Stimulated activated CD4-positive, alpha-beta T cell treated with anti-CD3 and anti-CD28 coated beads, Interleukin-2, amount 100 ng/mL, for 4 hours (primary cell): ENCODE data around the gene CNTN5.

Experiments used
- DNase-seq: peaks from one replicate; pipeline ENCODE4 v3.0.0-alpha.2; 2020; ENCODE audit warnings: low read depth

The CNTN5 gene

GRCh38 chr11:99391245-99391644, 370.5 kb downstream of the CNTN5 start:
- no peak for DNase-seq

- no peak for DNase-seq
Observed at GRCh38 chr11:99406345-99406744, 385.6 kb downstream of the CNTN5 start.

- DNase-seq: no peak
Observed at GRCh38 chr11:99410636-99411035, 389.9 kb downstream of the CNTN5 start.

GRCh38 chr11:99418927-99419720, 398.4 kb downstream of the CNTN5 start:
- no peak for DNase-seq

- no peak for DNase-seq
Observed at GRCh38 chr11:99419991-99420390, 399.2 kb downstream of the CNTN5 start.

GRCh38 chr11:99422581-99423427, 402.1 kb downstream of the CNTN5 start:
- no peak for DNase-seq

- no peak for DNase-seq
Observed at GRCh38 chr11:99423428-99423983, 402.8 kb downstream of the CNTN5 start.

- DNase-seq: no peak
Observed at GRCh38 chr11:99424313-99425084, 403.8 kb downstream of the CNTN5 start.

GRCh38 chr11:99425596-99425995, 404.8 kb downstream of the CNTN5 start:
- DNase-seq: no peak

GRCh38 chr11:99432677-99433076, 411.9 kb downstream of the CNTN5 start:
- DNase-seq: no peak

- DNase-seq: no peak
Observed at GRCh38 chr11:99443276-99443675, 422.5 kb downstream of the CNTN5 start.

- no peak for DNase-seq
Observed at GRCh38 chr11:99446400-99446799, 425.7 kb downstream of the CNTN5 start.

- DNase-seq: no peak
Observed at GRCh38 chr11:99449345-99449744, 428.6 kb downstream of the CNTN5 start.

GRCh38 chr11:99452075-99452474, 431.3 kb downstream of the CNTN5 start:
- no peak for DNase-seq

- no peak for DNase-seq
Observed at GRCh38 chr11:99461913-99462312, 441.2 kb downstream of the CNTN5 start.

GRCh38 chr11:99464985-99465384, 444.2 kb downstream of the CNTN5 start:
- no peak for DNase-seq

GRCh38 chr11:99489581-99489980, 468.8 kb downstream of the CNTN5 start:
- no peak for DNase-seq

GRCh38 chr11:99494065-99494464, 473.3 kb downstream of the CNTN5 start:
- no peak for DNase-seq

GRCh38 chr11:99501655-99502054, 480.9 kb downstream of the CNTN5 start:
- DNase-seq: no peak

GRCh38 chr11:99505316-99505715, 484.6 kb downstream of the CNTN5 start:
- no peak for DNase-seq

GRCh38 chr11:99505831-99506230, 485.1 kb downstream of the CNTN5 start:
- no peak for DNase-seq

- DNase-seq: no peak
Observed at GRCh38 chr11:99509863-99510262, 489.1 kb downstream of the CNTN5 start.
